HFFc6 (cell line): Measurements from ENCODE around the gene TGFBR2. TPM values are rescaled to one million over a fixed set of nuclear protein-coding genes. Genes with fewer than 3 reads are reported as not detected.
A peak's percentile ranks its signal among the peaks of the same experiment; 100 is the strongest.

Source experiments
- DNase-seq: peaks from one replicate; pipeline ENCODE4 v3.0.0-alpha.2; 2018
- H3K27ac Mint-ChIP-seq: 2 replicates; pipeline ENCODE4 v1.8.0; 2020; ENCODE audit warnings: mild to moderate bottlenecking, mixed read lengths
- H3K27me3 Mint-ChIP-seq: 2 replicates; pipeline ENCODE4 v1.8.0; 2021; ENCODE audit warnings: mild to moderate bottlenecking, moderate library complexity, mixed read lengths; ENCODE audit not compliant: insufficient read depth
- H3K36me3 Mint-ChIP-seq: 2 replicates; pipeline ENCODE4 v1.8.0; 2021; ENCODE audit warnings: low read depth, mixed read lengths
- H3K4me1 Mint-ChIP-seq: 2 replicates; pipeline ENCODE4 v1.8.0; 2020; ENCODE audit warnings: low read depth, mixed read lengths
- H3K4me3 Mint-ChIP-seq: 2 replicates; pipeline ENCODE4 v1.8.0; 2020; ENCODE audit warnings: mild to moderate bottlenecking, moderate library complexity, mixed read lengths
- H3K9me3 Mint-ChIP-seq: 2 replicates; pipeline ENCODE4 v1.8.0; 2020; ENCODE audit warnings: mild to moderate bottlenecking, mixed read lengths
- CTCF ChIP-seq: fragments of 200-600 bp; sonication (generic); IDR thresholded peaks from 2 replicates; pipeline ENCODE4 v1.5.0; 2021; ENCODE audit warnings: antibody characterized with exemption, mild to moderate bottlenecking
- total RNA-seq, 6 experiments: library from RNA; stranded (reverse); fragmentation: NEBNext Ultra II Directional; extraction: Animal tissue kit (Norgen Biotek cat#: 25700); gene quantifications; 2 replicates in 1 of 6; 3 replicates in 5 of 6; pipeline ENCODE4 v1.2.3, GENCODE V29; 2021

The TGFBR2 gene
- total RNA-seq, 6 experiments from 2014 or later: 78.5 to 135 (median 118) TPM

GRCh38 chr3:30577788-30578187, 28.6 kb upstream of the TGFBR2 start:
- peak overlapping the region; percentile 88 for H3K27ac Mint-ChIP-seq
- H3K9me3 Mint-ChIP-seq: no peaks in the 10 kb centered on the region
- peaks cover 1% of the 10 kb centered on the region; the same call in 1 of the 2 replicates for H3K27me3 Mint-ChIP-seq
- TF ChIP-seq CTCF: no peak
- peak overlapping the region; percentile 50; the same call in 1 of the 2 replicates for H3K4me3 Mint-ChIP-seq
- peaks cover 28% of the 10 kb centered on the region for H3K4me1 Mint-ChIP-seq
- H3K36me3 Mint-ChIP-seq: no peaks in the 10 kb centered on the region
- no peak for DNase-seq

- Mint-ChIP-seq H3K4me3 (peak overlapping the region; percentile 50), H3K27ac (peak overlapping the region; percentile 88), H3K27me3 (peaks cover 1% of the 10 kb centered on the region; the same call in 1 of the 2 replicates), H3K36me3 (no peaks in the 10 kb centered on the region), H3K4me1 (peaks cover 28% of the 10 kb centered on the region), H3K9me3 (no peaks in the 10 kb centered on the region)
- no peak for TF ChIP-seq CTCF
- DNase-seq: peak; percentile 91
These were observed 27.9 kb upstream of the TGFBR2 start for GRCh38 chr3:30578479-30578878.

GRCh38 chr3:30578986-30579579, 27.3 kb upstream of the TGFBR2 start:
- peak overlapping the region; percentile 88 for H3K27ac Mint-ChIP-seq
- no peak for DNase-seq
- H3K36me3 Mint-ChIP-seq: no peaks in the 10 kb centered on the region
- TF ChIP-seq CTCF: no peak
- peaks cover 28% of the 10 kb centered on the region for H3K4me1 Mint-ChIP-seq
- H3K4me3 Mint-ChIP-seq: peak overlapping the region; percentile 4; the same call in 1 of the 2 replicates
- peaks cover 1% of the 10 kb centered on the region; the same call in 1 of the 2 replicates for H3K27me3 Mint-ChIP-seq
- no peaks in the 10 kb centered on the region for H3K9me3 Mint-ChIP-seq

- Mint-ChIP-seq H3K27me3 (peaks cover 1% of the 10 kb centered on the region; the same call in 1 of the 2 replicates), H3K9me3 (no peaks in the 10 kb centered on the region), H3K4me1 (peaks cover 28% of the 10 kb centered on the region), H3K36me3 (no peaks in the 10 kb centered on the region), H3K4me3 (no peak overlapping the region), H3K27ac (no peak overlapping the region)
- no peak for TF ChIP-seq CTCF
- no peak for DNase-seq
These were observed 25.3 kb upstream of the TGFBR2 start for GRCh38 chr3:30581067-30581585.

- Mint-ChIP-seq H3K27me3 (peaks cover 1% of the 10 kb centered on the region; the same call in 1 of the 2 replicates), H3K4me3 (no peak overlapping the region), H3K36me3 (no peaks in the 10 kb centered on the region), H3K9me3 (no peaks in the 10 kb centered on the region), H3K4me1 (peaks cover 32% of the 10 kb centered on the region), H3K27ac (no peak overlapping the region)
- no peak for DNase-seq
- no peak for TF ChIP-seq CTCF
These were observed 24.4 kb upstream of the TGFBR2 start for GRCh38 chr3:30581982-30582381.
